IMR-90 (cell line): ENCODE data around the gene TM7SF3. TPM values are rescaled to one million over a fixed set of nuclear protein-coding genes. Genes with fewer than 3 reads are reported as not detected.

Source experiments
- ATAC-seq: fragments of 200-7000 bp; cut with Tn5 transposase; 2 replicates; pipeline ENCODE4 v1.9.1; 2020; ENCODE audit warnings: low read depth, mild to moderate bottlenecking, moderate library complexity
- BruUV-seq: library from RNA; stranded (reverse); fragments of 400-500 nt; replicated peaks from 2 replicates; lab custom pipeline; 2021; lab: Mats Ljungman, UMichigan
- CTCF ChIA-PET: fragments of 300-600 bp; formaldehyde crosslinking; extraction: SDS; loops from one replicate; lab custom pipeline; 2021; ENCODE audit warnings: antibody characterized with exemption; lab: Yijun Ruan, JAX
- POLR2A ChIA-PET: fragments of 300-600 bp; sonication (Branson Sonifier 250); formaldehyde crosslinking; loops from one replicate; lab custom pipeline; 2022; ENCODE audit warnings: antibody characterized with exemption; ENCODE audit not compliant: unreplicated experiment; lab: Charles Lee
- DNase-seq: peaks from one replicate; pipeline ENCODE4 v3.0.0; 2013
- H2AFZ ChIP-seq: replicated peaks from 2 replicates; pipeline ENCODE3; 2013; ENCODE audit warnings: low read length, mild to moderate bottlenecking; ENCODE audit not compliant: poor library complexity
- H2AK5ac ChIP-seq: 2 replicates; pipeline ENCODE4 v1.6.1; 2013; ENCODE audit warnings: low read depth, low read length, inconsistent platforms
- H2AK9ac ChIP-seq: replicated peaks from 2 replicates; pipeline ENCODE3; 2013; ENCODE audit warnings: mild to moderate bottlenecking, low read depth, low read length, moderate library complexity; ENCODE audit not compliant: poor library complexity
- H2BK120ac ChIP-seq: 2 replicates; pipeline ENCODE4 v1.6.1; 2013; ENCODE audit warnings: low read depth, low read length, inconsistent platforms
- H2BK15ac ChIP-seq: 3 replicates; pipeline ENCODE4 v1.6.1; 2013; ENCODE audit warnings: low read depth, low read length, inconsistent platforms
- H2BK20ac ChIP-seq: 2 replicates; pipeline ENCODE4 v1.6.1; 2013; ENCODE audit warnings: low read depth, mild to moderate bottlenecking, inconsistent platforms, low read length, moderate library complexity
- H2BK5ac ChIP-seq: 2 replicates; pipeline ENCODE4 v1.6.1; 2013; ENCODE audit warnings: mild to moderate bottlenecking, low read depth, low read length, inconsistent platforms; ENCODE audit not compliant: poor library complexity, severe bottlenecking
- H3K14ac ChIP-seq: replicated peaks from 2 replicates; pipeline ENCODE4 v1.6.1; 2013; ENCODE audit warnings: low read depth, low read length, inconsistent platforms
- H3K18ac ChIP-seq: 2 replicates; pipeline ENCODE4 v1.6.1; 2013; ENCODE audit warnings: low read depth, low read length, control low read depth
- H3K23ac ChIP-seq: 2 replicates; pipeline ENCODE4 v1.6.1; 2013; ENCODE audit warnings: low read depth, low read length, inconsistent platforms
- H3K27ac ChIP-seq: 2 replicates; pipeline ENCODE4 v1.5.1; 2013; ENCODE audit warnings: mild to moderate bottlenecking, control low read depth, low read length; ENCODE audit not compliant: insufficient read depth
- H3K27me3 ChIP-seq: 2 replicates; pipeline ENCODE4 v1.6.1; 2013; ENCODE audit warnings: low read length; ENCODE audit not compliant: control insufficient read depth, insufficient read depth
- H3K36me3 ChIP-seq: 2 replicates; pipeline ENCODE4 v1.6.1; 2013; ENCODE audit warnings: low read length, mixed read lengths; ENCODE audit not compliant: control insufficient read depth, insufficient read depth
- H3K4ac ChIP-seq: 2 replicates; pipeline ENCODE4 v1.6.1; 2013; ENCODE audit warnings: low read depth, low read length, inconsistent platforms
- H3K4me1 ChIP-seq: 2 replicates; pipeline ENCODE4 v1.6.1; 2013; ENCODE audit warnings: low read length, mixed read lengths; ENCODE audit not compliant: control insufficient read depth, insufficient read depth
- H3K4me2 ChIP-seq: 2 replicates; pipeline ENCODE4 v1.6.1; 2013; ENCODE audit warnings: low read depth, mild to moderate bottlenecking, control low read depth, low read length, moderate library complexity
- H3K4me3 ChIP-seq: 2 replicates; pipeline ENCODE4 v1.5.1; 2013; ENCODE audit warnings: low read depth, mild to moderate bottlenecking, control low read depth, low read length, moderate library complexity; ENCODE audit not compliant: insufficient read depth
- H3K56ac ChIP-seq: 2 replicates; pipeline ENCODE4 v1.6.1; 2013; ENCODE audit warnings: low read length, inconsistent platforms; ENCODE audit not compliant: insufficient read depth; ENCODE audit errors: extremely low read depth
- H3K79me1 ChIP-seq, 2 experiments: 2 replicates each; pipeline ENCODE4 v1.6.1; 2013; ENCODE audit warnings: low read length in 2 of 2, inconsistent platforms in 1 of 2, low read depth in 1 of 2
- H3K9ac ChIP-seq: 2 replicates; pipeline ENCODE4 v1.6.1; 2013; ENCODE audit warnings: low read depth, low read length, control low read depth
- H3K9me1 ChIP-seq: 2 replicates; pipeline ENCODE4 v1.6.1; 2013; ENCODE audit warnings: low read length, inconsistent platforms; ENCODE audit not compliant: insufficient read depth
- H3K9me3 ChIP-seq: 2 replicates; pipeline ENCODE4 v1.6.1; 2013; ENCODE audit warnings: low read length; ENCODE audit not compliant: control insufficient read depth, insufficient read depth
- H4K20me1 ChIP-seq: 2 replicates; pipeline ENCODE4 v1.6.1; 2013; ENCODE audit warnings: low read length, inconsistent platforms; ENCODE audit not compliant: insufficient read depth
- H4K5ac ChIP-seq: 2 replicates; pipeline ENCODE4 v1.6.1; 2013; ENCODE audit warnings: mild to moderate bottlenecking, low read depth, low read length, control low read depth
- H4K8ac ChIP-seq, 2 experiments: 2 replicates each; pipeline ENCODE4 v1.6.1; 2013; ENCODE audit warnings: low read depth in 2 of 2, low read length in 2 of 2, control low read depth in 1 of 2, inconsistent platforms in 1 of 2
- H4K91ac ChIP-seq: 2 replicates; pipeline ENCODE4 v1.6.1; 2013; ENCODE audit warnings: low read depth, low read length, inconsistent platforms; ENCODE audit not compliant: insufficient read depth
- BHLHE40 ChIP-seq: fragments of 150-350 bp; IDR thresholded peaks from 2 replicates; pipeline ENCODE4 v1.6.1; 2016; ENCODE audit warnings: mild to moderate bottlenecking, low read depth, low read length
- CHD1 ChIP-seq: IDR thresholded peaks from 2 replicates; pipeline ENCODE4 v1.6.1; 2012; ENCODE audit warnings: low read depth, low read length, improper control_type of control experiment
- CTCF ChIP-seq: conservative IDR thresholded peaks from 2 replicates; pipeline ENCODE4 v1.5.1; 2012; ENCODE audit warnings: mild to moderate bottlenecking, low read depth, low read length, improper control_type of control experiment
- MAFK ChIP-seq: IDR thresholded peaks from 2 replicates; pipeline ENCODE4 v1.6.1; 2012; ENCODE audit warnings: low read depth, low read length, improper control_type of control experiment
- MXI1 ChIP-seq: IDR thresholded peaks from 2 replicates; pipeline ENCODE4 v1.6.1; 2012; ENCODE audit warnings: low read depth, mild to moderate bottlenecking, low read length, moderate library complexity, borderline replicate concordance
- RAD21 ChIP-seq: IDR thresholded peaks from 2 replicates; pipeline ENCODE4 v1.6.1; 2012; ENCODE audit warnings: low read length, improper control_type of control experiment
- RFX5 ChIP-seq: IDR thresholded peaks from 2 replicates; pipeline ENCODE4 v1.8.0; 2012; ENCODE audit warnings: low read depth, mild to moderate bottlenecking, low read length, moderate library complexity
- WGBS, 2 experiments: methylation state at CpG; one replicate each; pipeline versions ENCODE4 v1.1.5 to v1.1.7; 2013; ENCODE audit warnings: missing lambda C conversion rate in 2 of 2; ENCODE audit not compliant: insufficient read length in 1 of 2; ENCODE audit errors: extremely low coverage in 2 of 2; 5-methylcytosine and 5-hydroxymethylcytosine counted together
- dilution Hi-C: fragments of 300-500 bp; cut with HindIII; formaldehyde crosslinking; loops from one replicate; pipeline ENCODE4 v1.14.3; 2018; ENCODE audit warnings: low sequenced_read_pairs; ENCODE audit not compliant: unreplicated experiment
- in situ Hi-C: fragments of 300-500 bp; cut with MboI; formaldehyde crosslinking; loops from 3 replicates; pipeline ENCODE4 v1.14.3; 2019; ENCODE audit warnings: low sequenced_read_pairs, inconsistent platforms, mixed read lengths
- intact Hi-C: fragments of 100-400 bp; cut with micrococcal nuclease; formaldehyde crosslinking; loops from 2 replicates; pipeline ENCODE4 v1.10.0; 2022
- polyA plus RNA-seq, 3 experiments: library from polyadenylated mRNA; depleted of rRNA; stranded (reverse); fragments of >200 nt; gene quantifications; 2 replicates each; pipeline ENCODE4 v1.2.3, GENCODE V29; 2012; ENCODE audit warnings: low replicate concordance in 1 of 3
- total RNA-seq: library from RNA; depleted of rRNA; stranded (reverse); fragments of >200 nt; gene quantifications from 2 replicates; pipeline ENCODE4 v1.2.3, GENCODE V29; 2012

The TM7SF3 gene
- total and polyA plus RNA-seq, 2 of the 4 experiments (the other 2 are of a cell fraction) = 35.3 to 46.6 TPM

DNA sequence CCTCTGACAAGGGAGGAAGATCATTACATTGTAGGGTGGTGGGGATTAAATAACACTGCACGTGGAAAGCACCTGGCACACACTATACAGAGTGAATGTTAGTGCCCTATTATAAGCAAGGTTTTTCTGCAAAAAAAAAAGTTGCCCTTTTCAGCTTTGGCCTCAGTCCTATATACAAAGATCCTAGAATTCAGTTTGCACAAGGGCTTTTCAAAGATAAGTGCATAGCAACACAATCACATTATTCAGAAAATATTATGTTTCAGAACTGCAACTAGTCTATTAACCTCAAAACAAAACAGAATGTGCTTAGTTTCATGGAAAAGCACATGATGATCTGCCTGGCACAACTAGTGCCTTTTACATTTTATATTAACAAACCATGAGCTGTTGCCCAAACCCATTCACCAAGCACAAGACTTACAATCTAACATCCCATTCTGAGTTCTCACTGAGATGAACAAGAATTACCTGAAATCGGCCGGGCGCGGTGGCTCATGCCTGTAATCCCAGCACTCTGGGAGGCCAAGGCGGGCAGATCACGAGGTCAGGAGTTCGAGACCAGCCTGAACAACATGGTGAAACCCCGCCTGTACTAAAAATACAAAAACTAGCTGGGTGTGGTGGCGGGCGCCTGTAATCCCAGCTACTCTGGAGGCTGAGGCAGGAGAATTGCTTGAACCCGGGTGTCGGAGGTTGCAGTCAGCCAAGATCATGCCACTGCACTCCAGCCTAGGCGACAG lies 1.8 kb downstream of the TM7SF3 start:
- in situ Hi-C loops (no loop called here), dilution Hi-C loops (no loop called here), intact Hi-C loops (loop anchor here (5.0 kb wide), 2 partner anchors 75 to 160 kb away; partner anchors contain the start of genes FGFR1OP2 and INTS13)
- no peak overlapping the region for H2AK5ac ChIP-seq
- H4K20me1 ChIP-seq = no peaks in the 10 kb centered on the region; the same call in 1 of the 2 replicates
- no peak overlapping the region for H3K56ac ChIP-seq
- no peak overlapping the region for H3K23ac ChIP-seq
- no peak overlapping the region for H2BK15ac ChIP-seq
- no peaks in the 10 kb centered on the region for H3K9me1 ChIP-seq
- no peak for DNase-seq
- POLR2A ChIA-PET = no interaction called here
- H2BK120ac ChIP-seq = no peak overlapping the region
- H3K9me3 ChIP-seq = no peaks in the 10 kb centered on the region
- 97% methylated on average over 4 of the region's 14 CpGs; no CpG with 5 or more reads in 1 of the 2 experiments for whole genome bisulfite sequencing, 2 experiments
- TF ChIP-seq BHLHE40 (no peak), CHD1 (no peak), RFX5 (no peak), MAFK (no peak), CTCF (no peak), MXI1 (no peak), RAD21 (no peak)
- no peak overlapping the region for H3K4me3 ChIP-seq
- H3K79me1 ChIP-seq = peaks cover 7 to 30% of the 10 kb centered on the region in 2 experiments
- no peaks in the 10 kb centered on the region for H3K4me1 ChIP-seq
- no peak overlapping the region for H2AFZ ChIP-seq
- no peak overlapping the region for H3K18ac ChIP-seq
- H4K5ac ChIP-seq = no peak overlapping the region
- H3K27me3 ChIP-seq = no peaks in the 10 kb centered on the region
- no peaks in the 10 kb centered on the region for H3K36me3 ChIP-seq
- H3K14ac ChIP-seq = no peak overlapping the region
- ATAC-seq = no peak
- 0 out of 2 replicates have a peak overlapping the region, but pooled peaks have one; percentile 12 for H3K4me2 ChIP-seq
- no peak overlapping the region for H4K91ac ChIP-seq
- H2BK20ac ChIP-seq = no peak overlapping the region
- BruUV-seq = no TSS peak
- no peak overlapping the region for H4K8ac ChIP-seq
- no peak overlapping the region for H2AK9ac ChIP-seq
- H2BK5ac ChIP-seq = no peak overlapping the region
- no peak overlapping the region for H3K27ac ChIP-seq
- CTCF ChIA-PET = interaction anchor here (0.6 kb wide), 1 partner anchor 179 kb away, joined by 3 read pairs; no protein-coding TSS in a partner anchor
- H3K9ac ChIP-seq = no peak overlapping the region
- no peak overlapping the region for H3K4ac ChIP-seq
